ENCODE measurements around the gene CNIH3. TPM values are rescaled to one million over a fixed set of nuclear protein-coding genes. Genes with fewer than 3 reads are reported as not detected.

CNIH3 gene
- total RNA-seq, 1 donor, result 3.9 TPM

DNA sequence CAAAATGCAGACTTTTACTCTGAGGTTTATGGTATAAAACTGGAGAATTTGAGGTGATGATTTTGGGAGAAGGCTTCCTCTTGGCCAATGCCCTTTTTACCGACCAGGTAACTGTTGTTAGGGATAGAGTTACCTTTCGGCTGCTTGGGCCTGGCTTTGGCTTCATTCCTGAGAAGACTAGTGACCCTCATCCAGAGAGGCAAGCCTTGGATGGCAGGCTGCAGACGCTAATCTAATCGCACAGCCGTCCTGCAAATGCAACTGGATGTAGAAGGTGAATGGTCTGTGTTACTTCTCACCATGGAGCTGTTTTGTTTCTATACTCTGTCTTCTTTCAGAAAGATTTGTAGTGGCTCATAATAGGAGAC is 124.6 kb downstream of the CNIH3 start:
- no peak overlapping the region for H3K4me3 ChIP-seq (ENCODE audit: low read depth, low read length)
- TF ChIP-seq, protein P1, sequence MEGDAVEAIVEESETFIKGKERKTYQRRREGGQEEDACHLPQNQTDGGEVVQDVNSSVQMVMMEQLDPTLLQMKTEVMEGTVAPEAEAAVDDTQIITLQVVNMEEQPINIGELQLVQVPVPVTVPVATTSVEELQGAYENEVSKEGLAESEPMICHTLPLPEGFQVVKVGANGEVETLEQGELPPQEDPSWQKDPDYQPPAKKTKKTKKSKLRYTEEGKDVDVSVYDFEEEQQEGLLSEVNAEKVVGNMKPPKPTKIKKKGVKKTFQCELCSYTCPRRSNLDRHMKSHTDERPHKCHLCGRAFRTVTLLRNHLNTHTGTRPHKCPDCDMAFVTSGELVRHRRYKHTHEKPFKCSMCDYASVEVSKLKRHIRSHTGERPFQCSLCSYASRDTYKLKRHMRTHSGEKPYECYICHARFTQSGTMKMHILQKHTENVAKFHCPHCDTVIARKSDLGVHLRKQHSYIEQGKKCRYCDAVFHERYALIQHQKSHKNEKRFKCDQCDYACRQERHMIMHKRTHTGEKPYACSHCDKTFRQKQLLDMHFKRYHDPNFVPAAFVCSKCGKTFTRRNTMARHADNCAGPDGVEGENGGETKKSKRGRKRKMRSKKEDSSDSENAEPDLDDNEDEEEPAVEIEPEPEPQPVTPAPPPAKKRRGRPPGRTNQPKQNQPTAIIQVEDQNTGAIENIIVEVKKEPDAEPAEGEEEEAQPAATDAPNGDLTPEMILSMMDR (IDR thresholded peaks at IDR 0.05; ENCODE audit: insufficient read depth, low read depth, low read length), result no peak
- no peak for DNase-seq (ENCODE audit: low read depth)

GRCh38 chr1:224742349-224742748 is 126.2 kb downstream of the CNIH3 start:
- no peak overlapping the region for H3K4me3 ChIP-seq (ENCODE audit: low read depth, low read length)
- no peak for DNase-seq (ENCODE audit: low read depth)
- TF ChIP-seq, protein P1 (IDR thresholded peaks at IDR 0.05; ENCODE audit: insufficient read depth, low read depth, low read length), result no peak

GRCh38 chr1:224743608-224744164 is 127.6 kb downstream of the CNIH3 start:
- no peak for DNase-seq (ENCODE audit: low read depth)
- TF ChIP-seq, protein P1 (IDR thresholded peaks at IDR 0.05; ENCODE audit: insufficient read depth, low read depth, low read length), result no peak
- no peak overlapping the region for H3K4me3 ChIP-seq (ENCODE audit: low read depth, low read length)

GRCh38 chr1:224744521-224744920 is 128.4 kb downstream of the CNIH3 start:
- no peak for DNase-seq (ENCODE audit: low read depth)
- H3K4me3 ChIP-seq (ENCODE audit: low read depth, low read length), result no peak overlapping the region
- TF ChIP-seq, protein P1 (IDR thresholded peaks at IDR 0.05; ENCODE audit: insufficient read depth, low read depth, low read length), result no peak

- DNase-seq (ENCODE audit: low read depth), result no peak
- TF ChIP-seq, protein P1 (IDR thresholded peaks at IDR 0.05; ENCODE audit: insufficient read depth, low read depth, low read length), result no peak
Observed at GRCh38 chr1:224745394-224745793, 129.3 kb downstream of the CNIH3 start.

DNA sequence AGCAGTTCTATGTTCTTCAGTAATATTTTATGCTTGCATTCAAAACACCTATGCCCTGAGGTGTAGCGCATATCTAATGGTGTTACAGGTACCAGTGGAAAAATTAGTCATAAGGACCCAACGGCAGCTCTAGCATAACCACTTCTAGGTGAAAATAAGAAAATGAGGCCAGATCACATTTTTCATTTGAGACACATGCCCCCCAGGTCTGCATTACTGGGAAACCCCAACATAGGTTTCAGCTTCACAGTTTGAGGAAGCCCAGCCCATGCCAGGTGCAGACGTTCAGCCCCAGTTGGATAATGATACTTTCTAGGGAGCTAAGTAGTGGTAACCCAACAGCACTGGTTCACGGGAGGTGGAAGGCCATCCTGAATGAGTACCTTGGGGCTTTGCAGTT is 129.8 kb downstream of the CNIH3 start:
- H3K4me3 ChIP-seq (ENCODE audit: low read depth, low read length), result no peak overlapping the region
- TF ChIP-seq, protein P1 (IDR thresholded peaks at IDR 0.05; ENCODE audit: insufficient read depth, low read depth, low read length), result no peak
- no peak for DNase-seq (ENCODE audit: low read depth)

More at GRCh38 chr1:224745394-224745793, 129.3 kb downstream of the CNIH3 start:
- no peak overlapping the region for H3K4me3 ChIP-seq (ENCODE audit: low read depth, low read length)

DNA sequence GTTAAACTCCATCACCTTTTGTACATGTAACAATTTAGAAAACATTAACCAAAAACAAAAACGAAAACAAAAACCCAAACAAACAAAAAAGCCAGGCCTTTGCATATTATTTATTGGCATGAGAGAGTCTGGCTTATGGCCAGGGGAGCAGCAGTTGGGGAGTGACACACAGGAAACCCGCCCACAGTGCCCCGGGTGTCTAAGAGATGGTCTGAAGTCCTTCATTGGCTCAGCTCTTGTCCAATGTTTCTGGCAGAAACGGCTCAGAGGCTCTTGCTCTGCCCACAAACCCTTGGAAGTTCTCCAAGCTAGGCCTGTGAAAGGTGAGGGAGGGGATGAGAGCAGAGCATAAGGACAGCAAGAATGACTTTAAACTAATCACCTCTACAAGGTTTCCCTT is 131.5 kb downstream of the CNIH3 start:
- DNase-seq (ENCODE audit: low read depth), result peak; percentile 20
- no peak overlapping the region for H3K4me3 ChIP-seq (ENCODE audit: low read depth, low read length)
- TF ChIP-seq, protein P1 (IDR thresholded peaks at IDR 0.05; ENCODE audit: insufficient read depth, low read depth, low read length), result no peak

Data from fibroblast of villous mesenchyme (primary cell).